Measurements from ENCODE around the gene FARP1. TPM values are rescaled to one million over a fixed set of nuclear protein-coding genes. Genes with fewer than 3 reads are reported as not detected.

FARP1 gene
- total RNA-seq, 4 donors from 2014 or later: 13.7 to 38.9 (median 30.2) TPM

DNA sequence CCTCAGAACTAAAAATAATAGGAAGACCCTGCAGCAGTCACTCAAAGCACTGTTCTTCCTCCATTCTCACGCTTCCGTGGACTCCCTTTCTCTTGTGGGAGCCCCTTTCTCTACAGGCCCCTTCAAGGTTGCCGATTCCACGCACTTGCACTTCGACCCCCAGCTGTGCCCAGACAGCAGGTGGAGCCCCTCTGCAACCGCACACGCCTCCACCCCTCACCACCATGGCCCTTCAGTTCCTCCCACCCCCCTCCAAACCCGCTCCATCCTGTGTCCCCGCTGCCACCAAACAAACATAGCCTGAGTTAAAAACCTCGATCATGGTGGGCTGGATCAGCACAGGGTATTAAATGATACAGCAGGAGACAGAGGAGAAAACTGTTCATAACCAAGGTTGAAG is 331.4 kb downstream of the FARP1 start:
- TF ChIP-seq, protein P1, sequence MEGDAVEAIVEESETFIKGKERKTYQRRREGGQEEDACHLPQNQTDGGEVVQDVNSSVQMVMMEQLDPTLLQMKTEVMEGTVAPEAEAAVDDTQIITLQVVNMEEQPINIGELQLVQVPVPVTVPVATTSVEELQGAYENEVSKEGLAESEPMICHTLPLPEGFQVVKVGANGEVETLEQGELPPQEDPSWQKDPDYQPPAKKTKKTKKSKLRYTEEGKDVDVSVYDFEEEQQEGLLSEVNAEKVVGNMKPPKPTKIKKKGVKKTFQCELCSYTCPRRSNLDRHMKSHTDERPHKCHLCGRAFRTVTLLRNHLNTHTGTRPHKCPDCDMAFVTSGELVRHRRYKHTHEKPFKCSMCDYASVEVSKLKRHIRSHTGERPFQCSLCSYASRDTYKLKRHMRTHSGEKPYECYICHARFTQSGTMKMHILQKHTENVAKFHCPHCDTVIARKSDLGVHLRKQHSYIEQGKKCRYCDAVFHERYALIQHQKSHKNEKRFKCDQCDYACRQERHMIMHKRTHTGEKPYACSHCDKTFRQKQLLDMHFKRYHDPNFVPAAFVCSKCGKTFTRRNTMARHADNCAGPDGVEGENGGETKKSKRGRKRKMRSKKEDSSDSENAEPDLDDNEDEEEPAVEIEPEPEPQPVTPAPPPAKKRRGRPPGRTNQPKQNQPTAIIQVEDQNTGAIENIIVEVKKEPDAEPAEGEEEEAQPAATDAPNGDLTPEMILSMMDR (IDR thresholded peaks at IDR 0.05): no peak
- DNase-seq (ENCODE audit: low spot score) (no peak), ATAC-seq (ENCODE audit: low FRiP score) (no peak)

GRCh38 chr13:98474761-98475160 is 331.9 kb downstream of the FARP1 start:
- TF ChIP-seq, protein P1 (IDR thresholded peaks at IDR 0.05): no peak
- DNase-seq (ENCODE audit: low spot score) (no peak), ATAC-seq (ENCODE audit: low FRiP score) (no peak)

- TF ChIP-seq, protein P1 (IDR thresholded peaks at IDR 0.05): no peak
- ATAC-seq (ENCODE audit: low FRiP score): no peak
- no peak for DNase-seq (ENCODE audit: low spot score)
Observed at GRCh38 chr13:98475522-98475921, 332.6 kb downstream of the FARP1 start.

DNA sequence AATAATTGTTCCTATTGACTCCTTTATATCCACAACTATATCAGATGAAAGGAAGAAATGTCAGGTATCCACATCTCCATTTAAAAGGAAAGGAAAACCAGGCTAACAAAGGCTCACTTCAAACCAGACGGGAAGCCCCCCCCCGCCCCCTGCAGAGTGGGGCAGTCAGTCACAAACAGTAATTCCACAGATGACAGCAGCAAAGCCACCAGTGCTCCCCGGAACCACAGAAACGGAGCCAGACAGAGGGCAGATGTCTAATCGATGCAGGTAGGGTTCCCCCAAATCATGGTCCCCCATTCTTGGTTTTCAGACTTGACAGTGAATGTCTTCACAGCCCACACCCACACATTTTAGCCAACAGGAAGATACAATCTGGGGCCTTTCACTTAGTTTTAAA is 333.2 kb downstream of the FARP1 start:
- DNase-seq (ENCODE audit: low spot score) (no peak), ATAC-seq (ENCODE audit: low FRiP score) (no peak)
- TF ChIP-seq, protein P1 (IDR thresholded peaks at IDR 0.05): no peak

DNA sequence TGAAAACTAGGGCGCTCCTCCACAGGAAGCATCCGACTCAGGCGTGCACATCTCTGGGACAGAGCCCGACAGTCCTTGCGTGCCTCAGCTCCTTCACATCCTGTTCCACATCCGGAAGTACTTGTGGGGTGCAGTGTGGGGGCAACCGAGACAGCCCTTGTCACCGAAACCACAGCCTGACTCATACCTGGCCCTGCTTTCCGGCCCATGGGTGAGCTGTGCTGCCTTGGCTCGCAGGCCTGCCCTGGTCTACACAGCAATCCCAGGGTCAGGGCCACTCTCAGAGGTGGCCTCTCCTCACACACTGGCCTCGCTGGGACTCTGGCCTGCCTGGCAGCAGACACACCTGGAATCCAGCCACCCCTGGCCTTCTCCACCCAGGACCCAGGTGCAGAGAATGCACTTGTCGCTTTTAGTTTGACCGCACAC is 333.7 kb downstream of the FARP1 start:
- TF ChIP-seq, protein P1 (IDR thresholded peaks at IDR 0.05): no peak

DNA sequence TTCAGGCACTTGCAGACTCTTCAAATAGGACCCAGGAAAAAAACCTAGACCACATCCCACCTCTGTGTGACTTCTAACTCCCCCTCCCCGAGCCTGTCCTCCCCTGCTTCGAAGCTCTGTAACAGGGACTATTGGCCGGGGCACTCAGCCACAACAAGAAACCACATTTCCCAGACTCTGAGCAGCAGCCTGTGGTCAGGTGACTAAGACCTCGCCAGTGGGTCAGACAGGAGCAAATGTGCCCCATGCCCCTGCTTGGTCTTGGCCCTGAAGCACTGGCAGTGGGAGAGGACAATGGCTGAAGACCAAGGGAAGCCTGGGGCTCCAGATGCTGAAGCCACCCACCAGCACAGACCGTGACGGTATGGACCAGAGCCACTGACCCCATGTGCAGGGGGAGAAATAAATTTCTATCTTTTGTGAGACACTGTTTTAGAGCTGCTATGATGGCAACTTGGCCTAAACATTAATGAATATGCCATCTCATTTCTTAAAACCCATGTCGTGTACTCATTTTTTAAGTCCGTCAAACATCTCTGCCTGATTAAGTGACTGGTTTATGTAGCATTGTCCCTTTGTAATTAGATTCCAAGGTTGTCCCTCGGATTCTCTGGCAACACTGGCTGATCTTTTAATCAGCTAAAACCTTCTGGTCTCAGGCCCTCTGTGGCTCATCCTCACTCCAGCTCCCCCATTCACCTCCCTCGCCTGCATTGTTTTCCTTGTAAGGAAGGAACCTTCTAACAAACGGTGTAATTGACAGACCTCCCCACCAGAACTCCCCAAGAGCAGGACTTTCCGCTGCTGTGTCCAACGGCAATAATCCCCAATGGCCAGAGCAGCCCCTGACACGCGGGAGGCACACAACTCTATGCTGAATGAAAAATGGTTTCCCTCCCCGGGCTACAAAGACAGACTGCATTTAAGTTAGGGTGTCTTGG is 335.6 kb downstream of the FARP1 start:
- ATAC-seq (ENCODE audit: low FRiP score) (no peak), DNase-seq (ENCODE audit: low spot score) (no peak)
- TF ChIP-seq, protein P1 (IDR thresholded peaks at IDR 0.05): no peak

More for the DNA sequence above, 333.7 kb downstream of the FARP1 start:
- no peak for DNase-seq (ENCODE audit: low spot score)
- ATAC-seq (ENCODE audit: low FRiP score): peak; percentile 52

Data from omental fat pad (tissue), 4 donors.